Measurements from ENCODE around the gene GRIA1.

GRIA1 gene

DNA sequence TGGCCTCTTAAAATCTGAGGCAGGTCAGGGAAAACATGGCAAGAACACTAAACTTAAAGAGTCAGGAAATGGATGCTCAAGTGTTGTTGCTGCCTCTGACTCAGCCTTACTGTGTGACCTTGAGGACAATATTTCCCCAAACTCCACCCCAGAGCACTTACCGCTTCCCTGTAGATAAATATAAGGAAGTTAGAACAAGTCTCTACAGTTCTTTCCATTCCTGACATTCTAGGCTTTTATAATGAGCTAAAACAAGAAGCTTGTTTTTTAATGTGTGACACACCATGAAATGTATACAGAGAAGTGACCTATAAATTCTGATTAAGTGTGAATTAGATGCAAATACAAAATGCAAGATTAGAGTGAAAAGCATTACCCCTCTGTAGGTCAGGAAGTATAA lies 129.3 kb downstream of the GRIA1 start:
- H3K36me3 ChIP-seq (ENCODE audit: control insufficient read depth in 1 of 2, insufficient read depth in 2 of 2, low read length in 2 of 2), result no peaks in the 10 kb centered on the region
- H3K27me3 ChIP-seq (ENCODE audit: control insufficient read depth in 1 of 2, insufficient read depth in 2 of 2, low read length in 2 of 2), result no peaks in the 10 kb centered on the region
- no peaks in the 10 kb centered on the region for H3K9me3 ChIP-seq (ENCODE audit: control insufficient read depth in 1 of 2, low read length in 2 of 2)
- H3K27ac ChIP-seq (ENCODE audit: low read depth, low read length), result no peak overlapping the region
- H3K9ac ChIP-seq (ENCODE audit: low read depth in 1 of 2, low read length in 2 of 2), result no peak overlapping the region
- no peak overlapping the region for H3K4me3 ChIP-seq (ENCODE audit: low read depth in 1 of 2, low read length in 2 of 2)
- H3K4me1 ChIP-seq (ENCODE audit: control insufficient read depth in 1 of 2, insufficient read depth in 2 of 2, low read length in 2 of 2), result no peaks in the 10 kb centered on the region

DNA sequence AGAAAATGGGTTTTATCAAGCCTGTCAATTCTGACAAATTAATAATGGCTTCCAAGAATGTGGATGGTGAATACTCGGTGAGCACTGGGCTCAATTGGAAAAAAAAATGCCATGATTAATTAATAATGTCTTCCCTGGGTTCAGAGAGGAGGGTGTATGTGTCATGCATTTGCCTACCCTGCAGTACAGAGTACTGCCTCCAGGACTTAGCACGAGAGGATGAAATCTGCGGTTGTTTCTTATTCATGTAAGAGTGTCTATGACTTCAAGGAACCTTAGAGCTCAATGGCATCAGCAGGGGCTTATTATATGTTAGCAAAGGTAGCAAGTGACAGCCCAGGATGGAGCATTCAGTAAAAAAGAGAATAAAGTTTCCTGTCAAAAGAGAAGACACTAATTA lies 132.7 kb downstream of the GRIA1 start:
- H3K27me3 ChIP-seq (ENCODE audit: control insufficient read depth in 1 of 2, insufficient read depth in 2 of 2, low read length in 2 of 2), result no peaks in the 10 kb centered on the region

DNA sequence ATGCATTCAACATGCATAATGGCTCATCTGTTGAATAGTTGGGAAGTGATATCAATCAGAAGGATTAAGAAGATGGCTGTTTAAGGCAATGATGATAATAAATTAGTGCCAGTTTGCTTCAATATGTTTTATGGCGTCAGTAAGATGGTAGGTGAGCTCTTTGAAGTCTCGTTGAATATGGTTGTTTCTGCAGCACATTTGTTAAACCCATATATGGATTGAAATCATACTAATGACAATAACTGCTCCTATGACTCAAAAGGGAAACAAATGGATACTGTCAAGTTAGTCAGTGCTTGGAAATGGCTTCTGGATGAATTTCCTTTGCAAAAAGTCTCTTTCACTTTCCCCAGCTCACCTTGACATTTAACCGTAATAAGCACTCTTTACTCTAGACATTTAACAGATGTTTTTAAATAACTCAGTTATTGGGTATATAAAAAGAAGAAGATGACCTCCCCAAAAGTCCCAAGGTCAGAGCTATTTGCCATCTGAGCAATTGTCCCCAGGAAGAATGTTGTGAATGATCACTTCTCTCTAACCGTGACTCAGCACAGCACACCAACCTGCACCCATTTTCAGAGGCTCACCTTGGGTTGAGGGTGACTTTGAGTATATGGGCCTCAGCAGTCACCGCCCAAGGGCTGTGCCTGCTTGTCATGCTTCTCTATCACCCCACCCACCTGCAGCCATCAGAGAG lies 133.4 kb downstream of the GRIA1 start:
- no peak overlapping the region for H3K27ac ChIP-seq (ENCODE audit: low read depth, low read length)
- H3K36me3 ChIP-seq (ENCODE audit: control insufficient read depth in 1 of 2, insufficient read depth in 2 of 2, low read length in 2 of 2), result no peaks in the 10 kb centered on the region
- H3K4me3 ChIP-seq (ENCODE audit: low read depth in 1 of 2, low read length in 2 of 2), result no peak overlapping the region
- no peaks in the 10 kb centered on the region for H3K27me3 ChIP-seq (ENCODE audit: control insufficient read depth in 1 of 2, insufficient read depth in 2 of 2, low read length in 2 of 2)
- no peak overlapping the region for H3K9ac ChIP-seq (ENCODE audit: low read depth in 1 of 2, low read length in 2 of 2)
- H3K4me1 ChIP-seq (ENCODE audit: control insufficient read depth in 1 of 2, insufficient read depth in 2 of 2, low read length in 2 of 2), result no peaks in the 10 kb centered on the region
- H3K9me3 ChIP-seq (ENCODE audit: control insufficient read depth in 1 of 2, low read length in 2 of 2), result no peaks in the 10 kb centered on the region

More for the DNA sequence above, 132.7 kb downstream of the GRIA1 start:
- Histone ChIP-seq H3K9me3 (ENCODE audit: control insufficient read depth in 1 of 2, low read length in 2 of 2) (no peaks in the 10 kb centered on the region), H3K4me1 (ENCODE audit: control insufficient read depth in 1 of 2, insufficient read depth in 2 of 2, low read length in 2 of 2) (no peaks in the 10 kb centered on the region), H3K36me3 (ENCODE audit: control insufficient read depth in 1 of 2, insufficient read depth in 2 of 2, low read length in 2 of 2) (no peaks in the 10 kb centered on the region), H3K27ac (ENCODE audit: low read depth, low read length) (no peak overlapping the region), H3K9ac (ENCODE audit: low read depth in 1 of 2, low read length in 2 of 2) (no peak overlapping the region), H3K4me3 (ENCODE audit: low read depth in 1 of 2, low read length in 2 of 2) (no peak overlapping the region)

DNA sequence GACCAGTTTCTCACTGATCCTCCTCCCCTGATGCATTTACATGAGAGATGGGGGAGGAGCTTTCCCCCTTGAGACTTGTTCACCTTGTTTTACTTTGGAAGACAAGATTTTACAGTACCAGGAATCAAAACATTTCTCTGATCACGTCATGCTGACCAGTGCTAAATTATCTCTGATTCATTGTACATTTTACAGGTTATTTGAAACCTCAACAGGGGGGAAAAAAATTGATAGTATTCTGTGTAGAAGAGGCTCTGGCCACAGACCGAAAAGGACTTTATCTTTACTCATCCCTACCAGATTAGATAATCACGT lies 133.9 kb downstream of the GRIA1 start:
- Histone ChIP-seq H3K36me3 (ENCODE audit: control insufficient read depth in 1 of 2, insufficient read depth in 2 of 2, low read length in 2 of 2) (no peaks in the 10 kb centered on the region), H3K4me1 (ENCODE audit: control insufficient read depth in 1 of 2, insufficient read depth in 2 of 2, low read length in 2 of 2) (no peaks in the 10 kb centered on the region), H3K27me3 (ENCODE audit: control insufficient read depth in 1 of 2, insufficient read depth in 2 of 2, low read length in 2 of 2) (no peaks in the 10 kb centered on the region), H3K9ac (ENCODE audit: low read depth in 1 of 2, low read length in 2 of 2) (no peak overlapping the region), H3K9me3 (ENCODE audit: control insufficient read depth in 1 of 2, low read length in 2 of 2) (no peaks in the 10 kb centered on the region), H3K4me3 (ENCODE audit: low read depth in 1 of 2, low read length in 2 of 2) (no peak overlapping the region), H3K27ac (ENCODE audit: low read depth, low read length) (no peak overlapping the region)

DNA sequence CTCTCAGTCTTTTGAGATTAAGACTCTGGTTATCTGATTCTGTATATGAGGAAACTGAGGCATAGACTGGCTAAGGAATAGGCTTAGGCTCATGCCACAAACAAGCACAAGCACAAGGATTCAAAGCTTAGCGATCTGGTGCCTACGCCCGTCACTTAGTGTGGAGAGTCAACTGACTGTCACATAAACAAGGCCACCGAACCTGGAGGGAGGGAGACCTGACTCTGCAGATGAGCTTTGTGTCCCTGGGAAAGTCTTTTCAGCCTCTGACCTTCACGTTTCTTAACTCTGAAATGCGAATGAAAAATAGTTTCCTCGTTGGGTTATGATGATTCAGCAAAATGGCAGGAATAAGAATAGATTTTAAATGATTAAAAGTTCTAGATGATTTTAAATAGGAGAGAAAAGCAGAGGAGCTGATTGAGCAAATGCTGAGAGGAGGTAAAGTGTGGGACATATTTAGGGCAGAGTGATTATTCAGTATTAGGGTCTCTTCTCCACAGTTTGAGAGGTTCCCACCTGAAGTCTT lies 135.4 kb downstream of the GRIA1 start:
- Histone ChIP-seq H3K4me3 (ENCODE audit: low read depth in 1 of 2, low read length in 2 of 2) (no peak overlapping the region), H3K36me3 (ENCODE audit: control insufficient read depth in 1 of 2, insufficient read depth in 2 of 2, low read length in 2 of 2) (no peaks in the 10 kb centered on the region), H3K9me3 (ENCODE audit: control insufficient read depth in 1 of 2, low read length in 2 of 2) (no peaks in the 10 kb centered on the region), H3K27ac (ENCODE audit: low read depth, low read length) (no peak overlapping the region), H3K27me3 (ENCODE audit: control insufficient read depth in 1 of 2, insufficient read depth in 2 of 2, low read length in 2 of 2) (no peaks in the 10 kb centered on the region), H3K9ac (ENCODE audit: low read depth in 1 of 2, low read length in 2 of 2) (no peak overlapping the region), H3K4me1 (ENCODE audit: control insufficient read depth in 1 of 2, insufficient read depth in 2 of 2, low read length in 2 of 2) (no peaks in the 10 kb centered on the region)

DNA sequence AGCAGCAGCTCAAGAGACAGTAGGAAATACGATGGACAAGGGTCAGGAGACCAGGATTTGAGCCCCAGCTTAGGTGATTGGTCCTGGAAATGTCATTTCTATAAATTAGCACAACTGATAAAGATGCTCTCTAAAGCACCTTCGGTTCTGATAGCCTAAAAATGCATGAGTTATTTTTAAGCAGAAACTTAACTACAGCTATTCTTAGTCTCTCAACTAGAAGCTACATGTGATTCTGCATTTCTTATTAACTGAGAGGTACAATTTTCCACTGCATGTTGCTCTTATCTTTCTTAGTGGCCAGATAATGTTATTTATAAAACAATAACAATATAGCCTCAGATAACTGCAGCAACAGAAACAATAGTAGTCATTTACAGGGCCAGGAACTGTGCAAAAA lies 136.4 kb downstream of the GRIA1 start:
- Histone ChIP-seq H3K4me3 (ENCODE audit: low read depth in 1 of 2, low read length in 2 of 2) (no peak overlapping the region), H3K27ac (ENCODE audit: low read depth, low read length) (no peak overlapping the region), H3K4me1 (ENCODE audit: control insufficient read depth in 1 of 2, insufficient read depth in 2 of 2, low read length in 2 of 2) (no peaks in the 10 kb centered on the region), H3K9ac (ENCODE audit: low read depth in 1 of 2, low read length in 2 of 2) (no peak overlapping the region), H3K36me3 (ENCODE audit: control insufficient read depth in 1 of 2, insufficient read depth in 2 of 2, low read length in 2 of 2) (no peaks in the 10 kb centered on the region), H3K9me3 (ENCODE audit: control insufficient read depth in 1 of 2, low read length in 2 of 2) (no peaks in the 10 kb centered on the region), H3K27me3 (ENCODE audit: control insufficient read depth in 1 of 2, insufficient read depth in 2 of 2, low read length in 2 of 2) (no peaks in the 10 kb centered on the region)

DNA sequence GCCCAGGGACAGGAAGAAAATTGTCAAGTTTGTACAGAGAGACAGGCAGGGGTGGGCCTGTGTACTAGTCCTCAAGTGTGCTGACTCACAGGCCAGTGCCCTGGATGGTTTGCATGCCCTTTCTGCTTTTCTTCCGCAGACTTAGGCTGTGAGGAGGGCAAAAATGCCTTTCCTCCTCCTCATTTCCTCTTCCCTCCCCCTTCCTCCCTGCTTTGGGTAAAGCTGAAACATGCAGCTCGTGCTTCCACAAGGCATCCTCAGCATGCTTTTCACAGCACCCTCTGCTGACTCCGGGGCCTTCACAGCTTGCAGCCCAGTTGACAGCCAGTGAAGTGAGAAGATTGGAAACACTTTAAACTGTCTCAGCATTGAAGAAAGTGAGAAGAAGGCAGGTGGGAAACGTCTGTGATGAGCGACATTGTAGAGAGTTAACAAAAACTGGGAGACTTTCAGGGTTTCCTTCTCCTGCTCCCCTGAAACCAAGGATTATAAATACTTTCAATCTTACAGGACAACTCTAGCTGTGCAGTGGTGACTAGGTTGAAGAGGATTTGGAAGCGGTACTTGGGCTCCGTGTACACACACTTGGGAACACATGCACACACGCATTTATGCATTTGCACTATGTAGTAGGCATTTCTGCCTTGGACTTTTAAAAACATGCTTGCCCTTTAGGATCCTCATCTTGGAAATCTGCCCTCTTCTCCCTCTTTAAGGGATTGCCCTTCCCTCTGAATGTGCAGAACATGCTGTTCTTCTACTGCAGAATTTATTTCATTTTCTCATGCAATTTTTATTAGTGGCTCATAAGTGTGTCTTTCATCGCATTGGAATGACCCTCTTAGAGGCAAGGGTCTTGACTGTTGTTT lies 138.8 kb downstream of the GRIA1 start:
- Histone ChIP-seq H3K36me3 (ENCODE audit: control insufficient read depth in 1 of 2, insufficient read depth in 2 of 2, low read length in 2 of 2) (no peaks in the 10 kb centered on the region), H3K9ac (ENCODE audit: low read depth in 1 of 2, low read length in 2 of 2) (no peak overlapping the region), H3K27ac (ENCODE audit: low read depth, low read length) (no peak overlapping the region), H3K27me3 (ENCODE audit: control insufficient read depth in 1 of 2, insufficient read depth in 2 of 2, low read length in 2 of 2) (no peaks in the 10 kb centered on the region), H3K9me3 (ENCODE audit: control insufficient read depth in 1 of 2, low read length in 2 of 2) (no peaks in the 10 kb centered on the region), H3K4me1 (ENCODE audit: control insufficient read depth in 1 of 2, insufficient read depth in 2 of 2, low read length in 2 of 2) (no peaks in the 10 kb centered on the region), H3K4me3 (ENCODE audit: low read depth in 1 of 2, low read length in 2 of 2) (no peak overlapping the region)

DNA sequence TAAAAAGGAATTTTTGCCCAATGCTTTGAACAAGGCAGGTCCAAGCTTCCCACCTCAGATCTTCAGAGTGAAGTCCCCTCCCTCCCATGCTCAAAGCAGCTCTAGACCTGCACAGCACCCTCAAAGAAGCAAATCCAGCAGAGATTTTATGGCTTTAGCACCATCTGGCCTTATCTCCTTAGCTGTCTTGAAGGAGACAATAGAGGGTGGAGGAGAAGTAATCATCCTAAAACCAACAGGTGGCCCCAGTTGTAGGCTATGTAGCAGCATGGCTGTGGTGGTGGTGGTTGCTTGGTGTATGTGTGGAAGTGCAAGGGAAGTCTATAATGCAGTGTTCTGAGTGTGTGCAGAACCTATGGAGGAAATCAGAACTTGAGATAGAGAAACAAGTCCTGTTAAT lies 140.1 kb downstream of the GRIA1 start:
- no peaks in the 10 kb centered on the region for H3K27me3 ChIP-seq (ENCODE audit: control insufficient read depth in 1 of 2, insufficient read depth in 2 of 2, low read length in 2 of 2)
- H3K9ac ChIP-seq (ENCODE audit: low read depth in 1 of 2, low read length in 2 of 2), result no peak overlapping the region
- no peaks in the 10 kb centered on the region for H3K36me3 ChIP-seq (ENCODE audit: control insufficient read depth in 1 of 2, insufficient read depth in 2 of 2, low read length in 2 of 2)
- H3K9me3 ChIP-seq (ENCODE audit: control insufficient read depth in 1 of 2, low read length in 2 of 2), result no peaks in the 10 kb centered on the region
- no peak overlapping the region for H3K4me3 ChIP-seq (ENCODE audit: low read depth in 1 of 2, low read length in 2 of 2)
- H3K4me1 ChIP-seq (ENCODE audit: control insufficient read depth in 1 of 2, insufficient read depth in 2 of 2, low read length in 2 of 2), result no peaks in the 10 kb centered on the region
- H3K27ac ChIP-seq (ENCODE audit: low read depth, low read length), result no peak overlapping the region

DNA sequence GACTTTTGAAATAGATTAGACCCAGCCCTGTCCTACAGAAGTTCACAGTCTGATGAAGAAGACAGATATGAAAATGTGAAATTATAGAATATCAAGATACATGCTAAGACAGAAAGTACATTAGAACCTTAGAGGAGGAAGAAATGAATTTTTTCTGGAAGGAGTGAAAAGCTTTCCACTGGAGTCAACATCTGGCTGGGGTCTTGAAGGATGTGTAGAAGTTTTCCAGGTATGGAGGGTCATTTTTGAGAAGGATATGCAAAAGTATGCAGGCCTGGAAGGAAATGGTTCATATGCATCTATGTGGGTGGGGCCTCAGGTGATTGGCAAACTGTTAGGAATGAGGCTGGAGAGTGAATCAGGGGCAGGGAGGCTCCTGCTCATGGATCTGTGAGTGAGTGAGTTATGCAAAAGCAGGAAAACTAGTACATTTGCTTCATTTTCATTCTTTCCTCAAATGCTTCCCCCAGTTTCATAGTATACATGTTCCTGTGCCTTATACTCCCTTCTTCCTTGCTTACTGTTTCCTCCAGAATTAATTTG lies 142.3 kb downstream of the GRIA1 start:
- Histone ChIP-seq H3K4me1 (ENCODE audit: control insufficient read depth in 1 of 2, insufficient read depth in 2 of 2, low read length in 2 of 2) (no peaks in the 10 kb centered on the region), H3K36me3 (ENCODE audit: control insufficient read depth in 1 of 2, insufficient read depth in 2 of 2, low read length in 2 of 2) (no peaks in the 10 kb centered on the region), H3K27ac (ENCODE audit: low read depth, low read length) (no peak overlapping the region), H3K4me3 (ENCODE audit: low read depth in 1 of 2, low read length in 2 of 2) (no peak overlapping the region), H3K9me3 (ENCODE audit: control insufficient read depth in 1 of 2, low read length in 2 of 2) (no peaks in the 10 kb centered on the region), H3K9ac (ENCODE audit: low read depth in 1 of 2, low read length in 2 of 2) (no peak overlapping the region), H3K27me3 (ENCODE audit: control insufficient read depth in 1 of 2, insufficient read depth in 2 of 2, low read length in 2 of 2) (no peaks in the 10 kb centered on the region)

DNA sequence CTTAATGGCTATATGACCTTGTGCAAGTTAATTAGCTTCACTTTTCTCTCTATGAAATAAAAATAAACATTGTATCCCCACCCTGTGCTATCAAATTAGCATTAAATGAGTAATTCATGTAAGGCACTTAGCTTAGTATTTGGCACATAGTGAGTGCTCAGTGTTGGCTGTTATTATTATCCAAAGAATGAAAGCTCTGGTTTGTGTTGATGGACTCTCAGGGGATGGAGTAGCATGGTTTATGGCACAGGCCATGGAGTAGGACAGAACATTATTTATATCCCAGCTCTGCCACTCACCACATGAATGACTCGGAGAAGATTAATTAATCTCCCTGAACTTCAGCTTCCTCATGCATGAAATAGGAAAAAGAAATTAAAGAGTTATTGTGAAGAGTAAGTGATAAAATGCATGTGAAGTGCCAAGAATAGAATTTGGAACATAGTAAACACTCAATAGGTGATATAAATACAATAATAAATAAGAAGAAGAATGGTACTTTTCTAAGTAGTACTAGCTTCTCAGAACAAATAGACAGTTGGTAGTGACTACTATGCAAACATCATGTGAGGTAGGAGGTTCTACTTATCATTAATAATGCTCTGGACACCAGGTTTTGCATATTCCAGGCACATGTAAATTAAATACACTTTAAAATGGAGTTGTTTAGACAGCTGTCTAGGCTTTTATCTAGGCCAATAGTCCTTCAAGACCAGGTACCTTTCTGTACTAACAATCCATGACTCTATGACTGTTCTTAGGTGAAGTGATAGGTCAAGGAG lies 146.4 kb downstream of the GRIA1 start:
- no peaks in the 10 kb centered on the region for H3K27me3 ChIP-seq (ENCODE audit: control insufficient read depth in 1 of 2, insufficient read depth in 2 of 2, low read length in 2 of 2)
- no peaks in the 10 kb centered on the region for H3K4me1 ChIP-seq (ENCODE audit: control insufficient read depth in 1 of 2, insufficient read depth in 2 of 2, low read length in 2 of 2)
- H3K9ac ChIP-seq (ENCODE audit: low read depth in 1 of 2, low read length in 2 of 2), result no peak overlapping the region
- no peak overlapping the region for H3K27ac ChIP-seq (ENCODE audit: low read depth, low read length)
- no peak overlapping the region for H3K4me3 ChIP-seq (ENCODE audit: low read depth in 1 of 2, low read length in 2 of 2)
- H3K9me3 ChIP-seq (ENCODE audit: control insufficient read depth in 1 of 2, low read length in 2 of 2), result no peaks in the 10 kb centered on the region
- no peaks in the 10 kb centered on the region for H3K36me3 ChIP-seq (ENCODE audit: control insufficient read depth in 1 of 2, insufficient read depth in 2 of 2, low read length in 2 of 2)

All from duodenal mucosa (tissue), 2 donors.